NB4 (cell line): ENCODE results near the gene UBE2V1.

ENCODE experiments used
- CTCF ChIP-seq: IDR thresholded peaks from one replicate; pipeline ENCODE4 v1.5.1; 2012; ENCODE audit warnings: low read depth, low read length
- MAX ChIP-seq: IDR thresholded peaks from 2 replicates; pipeline ENCODE4 v1.6.1; 2011; ENCODE audit warnings: low read depth, low read length
- POLR2A ChIP-seq: IDR thresholded peaks from 2 replicates; pipeline ENCODE4 v1.6.1; 2011; ENCODE audit warnings: mild to moderate bottlenecking; ENCODE audit not compliant: insufficient read length; ENCODE audit errors: extremely low read depth

DNA sequence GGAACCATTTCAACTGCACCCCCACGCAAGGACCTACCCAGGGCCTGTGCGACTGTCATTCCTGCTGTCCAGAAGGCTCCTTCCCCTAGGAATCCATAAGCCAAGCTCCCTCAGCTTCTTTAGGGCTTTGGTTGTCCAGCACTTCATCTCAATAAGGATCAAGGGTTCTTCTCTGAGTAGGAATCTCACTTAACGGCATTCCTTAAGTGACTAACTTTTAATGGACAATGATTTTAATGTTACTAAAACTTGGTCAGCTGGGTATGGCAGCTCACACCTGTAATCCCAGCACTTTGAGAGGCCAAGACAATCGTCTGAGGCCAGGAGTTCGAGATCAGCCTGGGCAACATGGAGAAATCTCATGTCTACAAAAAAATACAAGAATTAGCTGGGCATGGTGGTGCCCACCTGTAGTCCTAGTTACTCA, 13.4 kb downstream of the UBE2V1 start:
- TF ChIP-seq POLR2A: no peak
- TF ChIP-seq MAX: no peak
- no peak for TF ChIP-seq CTCF
